SU-DHL-6 (cell line): ENCODE data around the gene KRT17.

Experiments
- EZH2phosphoT487 ChIP-seq: fragments of 200-600 bp; sonication (generic), shearing (Covaris generic); conservative IDR thresholded peaks from 2 replicates; pipeline ENCODE4 v1.6.1; 2018; ENCODE audit warnings: mild to moderate bottlenecking, antibody characterized with exemption, low read length, moderate library complexity, mixed read lengths
- TF ChIP-seq, protein P1 (sequence below): fragments of 200-600 bp; sonication (generic); IDR thresholded peaks from one replicate; pipeline ENCODE4 v1.5.1; 2017; ENCODE audit warnings: antibody characterized with exemption, mild to moderate bottlenecking, low read length, moderate library complexity; ENCODE audit not compliant: insufficient read depth, poor library complexity, severe bottlenecking

GRCh38 chr17:41654678-41655607 lies 30.6 kb upstream of the KRT17 start:
- TF ChIP-seq, protein P1, sequence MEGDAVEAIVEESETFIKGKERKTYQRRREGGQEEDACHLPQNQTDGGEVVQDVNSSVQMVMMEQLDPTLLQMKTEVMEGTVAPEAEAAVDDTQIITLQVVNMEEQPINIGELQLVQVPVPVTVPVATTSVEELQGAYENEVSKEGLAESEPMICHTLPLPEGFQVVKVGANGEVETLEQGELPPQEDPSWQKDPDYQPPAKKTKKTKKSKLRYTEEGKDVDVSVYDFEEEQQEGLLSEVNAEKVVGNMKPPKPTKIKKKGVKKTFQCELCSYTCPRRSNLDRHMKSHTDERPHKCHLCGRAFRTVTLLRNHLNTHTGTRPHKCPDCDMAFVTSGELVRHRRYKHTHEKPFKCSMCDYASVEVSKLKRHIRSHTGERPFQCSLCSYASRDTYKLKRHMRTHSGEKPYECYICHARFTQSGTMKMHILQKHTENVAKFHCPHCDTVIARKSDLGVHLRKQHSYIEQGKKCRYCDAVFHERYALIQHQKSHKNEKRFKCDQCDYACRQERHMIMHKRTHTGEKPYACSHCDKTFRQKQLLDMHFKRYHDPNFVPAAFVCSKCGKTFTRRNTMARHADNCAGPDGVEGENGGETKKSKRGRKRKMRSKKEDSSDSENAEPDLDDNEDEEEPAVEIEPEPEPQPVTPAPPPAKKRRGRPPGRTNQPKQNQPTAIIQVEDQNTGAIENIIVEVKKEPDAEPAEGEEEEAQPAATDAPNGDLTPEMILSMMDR, result no peak
- no peak for TF ChIP-seq EZH2phosphoT487
